Ureter (tissue), 1 donor: ENCODE results near the gene STARD9. TPM values are rescaled to one million over a fixed set of nuclear protein-coding genes. Genes with fewer than 3 reads are reported as not detected.
A peak's percentile ranks its signal among the peaks of the same experiment; 100 is the strongest.

Source experiments
- DNase-seq: peaks from one replicate; pipeline ENCODE4 v3.0.0-alpha.2; 2020; ENCODE audit warnings: low spot score
- total RNA-seq: library from RNA; stranded (reverse); gene quantifications from one replicate; pipeline ENCODE4 v1.2.4, GENCODE V29; 2023
- donor health status: DM: yes; HTN: yes; CAD: no.

Gene STARD9
- total RNA-seq, 1 donor from 2014 or later, result 18.0 TPM

GRCh38 chr15:42694398-42694797 is 119.0 kb downstream of the STARD9 start:
- no peak for DNase-seq

GRCh38 chr15:42695527-42696071 is 120.2 kb downstream of the STARD9 start:
- DNase-seq, result no peak

GRCh38 chr15:42696626-42697025 is 121.2 kb downstream of the STARD9 start:
- no peak for DNase-seq

- DNase-seq, result peak; percentile 75
These were observed 129.1 kb downstream of the STARD9 start for GRCh38 chr15:42704492-42704926.

- DNase-seq, result no peak
These were observed 129.9 kb downstream of the STARD9 start for GRCh38 chr15:42705336-42705735.

- DNase-seq, result no peak
These were observed 131.7 kb downstream of the STARD9 start for GRCh38 chr15:42707068-42707467.

- DNase-seq, result peak; percentile 13
These were observed 132.6 kb downstream of the STARD9 start for GRCh38 chr15:42707873-42708544.

GRCh38 chr15:42710662-42711061 is 135.3 kb downstream of the STARD9 start:
- no peak for DNase-seq

GRCh38 chr15:42711746-42712145 is 136.3 kb downstream of the STARD9 start:
- no peak for DNase-seq

GRCh38 chr15:42712584-42712983 is 137.2 kb downstream of the STARD9 start:
- DNase-seq, result no peak

- no peak for DNase-seq
These were observed 140.7 kb downstream of the STARD9 start for GRCh38 chr15:42716125-42716524.

- DNase-seq, result no peak
These were observed 141.2 kb downstream of the STARD9 start for GRCh38 chr15:42716626-42717025.

- DNase-seq, result no peak
These were observed 143.6 kb downstream of the STARD9 start for GRCh38 chr15:42719043-42719442.

GRCh38 chr15:42720071-42720470 is 144.7 kb downstream of the STARD9 start:
- DNase-seq, result no peak

- DNase-seq, result no peak
These were observed 145.6 kb downstream of the STARD9 start for GRCh38 chr15:42721016-42721415.

GRCh38 chr15:42721916-42722315 is 146.5 kb downstream of the STARD9 start:
- DNase-seq, result no peak

GRCh38 chr15:42723068-42723467 is 147.7 kb downstream of the STARD9 start:
- DNase-seq, result no peak

GRCh38 chr15:42724276-42724675 is 148.9 kb downstream of the STARD9 start:
- no peak for DNase-seq

GRCh38 chr15:42725331-42725903 is 150.0 kb downstream of the STARD9 start:
- no peak for DNase-seq

GRCh38 chr15:42726114-42726513 is 150.7 kb downstream of the STARD9 start:
- no peak for DNase-seq

- DNase-seq, result no peak
These were observed 152.5 kb downstream of the STARD9 start for GRCh38 chr15:42727750-42728381.

GRCh38 chr15:42728560-42728959 is 153.2 kb downstream of the STARD9 start:
- no peak for DNase-seq

- no peak for DNase-seq
These were observed 153.6 kb downstream of the STARD9 start for GRCh38 chr15:42728972-42729371.
